ENCODE measurements around the gene PTPRE.

The PTPRE gene

DNA sequence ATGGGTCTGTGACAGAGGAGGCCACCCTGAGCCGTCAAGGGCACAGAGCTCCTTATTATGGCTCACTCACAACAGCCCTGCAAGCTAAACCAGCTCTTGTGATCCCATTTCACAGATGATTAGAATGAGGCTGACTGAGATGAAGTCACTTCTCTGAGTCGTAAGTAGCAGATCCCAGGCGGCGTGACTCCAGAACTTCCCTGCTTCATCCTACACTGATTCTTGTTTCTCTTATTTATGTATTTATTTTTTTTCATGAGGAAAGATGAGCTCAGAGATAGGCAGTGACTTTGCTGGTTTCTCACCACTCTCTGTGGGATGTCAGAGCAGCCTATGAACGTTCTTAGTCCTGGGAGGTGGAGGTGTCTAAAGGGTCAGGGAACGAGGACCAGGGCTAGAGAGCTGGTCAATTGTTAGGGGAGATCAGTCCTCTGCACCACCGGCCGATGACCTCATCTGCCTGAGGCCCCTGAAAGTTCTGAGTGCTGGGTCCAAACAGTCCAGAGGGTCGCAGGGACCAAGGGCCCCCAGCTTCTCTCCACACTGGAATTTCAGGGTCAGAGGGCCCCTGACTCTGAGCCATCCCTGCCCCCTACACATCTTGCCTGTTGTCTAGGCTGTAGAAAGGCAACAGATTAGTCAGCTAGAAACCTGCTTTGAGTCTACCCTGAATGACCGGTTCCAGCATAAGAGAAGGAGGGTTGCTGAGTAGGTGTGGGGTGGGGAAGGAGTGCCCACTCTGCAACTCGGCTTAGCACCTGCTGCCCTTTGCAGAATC is 32.0 kb upstream of the PTPRE start:
- Histone ChIP-seq H3K4me3 (ENCODE audit: low read depth, low read length) (no peak overlapping the region), H3K36me3 (ENCODE audit: control insufficient read depth in 2 of 2, insufficient read depth in 1 of 2, low read length in 2 of 2) (no peaks in the 10 kb centered on the region), H3K27ac (ENCODE audit: extremely low read depth, low read depth, low read length) (no peak overlapping the region), H3K9me3 (ENCODE audit: control insufficient read depth, insufficient read depth, low read depth, low read length) (no peaks in the 10 kb centered on the region; the same call in 1 of the 2 replicates), H3K4me1 (ENCODE audit: control insufficient read depth, insufficient read depth, low read length) (no peaks in the 10 kb centered on the region)
- TF ChIP-seq, protein P1, sequence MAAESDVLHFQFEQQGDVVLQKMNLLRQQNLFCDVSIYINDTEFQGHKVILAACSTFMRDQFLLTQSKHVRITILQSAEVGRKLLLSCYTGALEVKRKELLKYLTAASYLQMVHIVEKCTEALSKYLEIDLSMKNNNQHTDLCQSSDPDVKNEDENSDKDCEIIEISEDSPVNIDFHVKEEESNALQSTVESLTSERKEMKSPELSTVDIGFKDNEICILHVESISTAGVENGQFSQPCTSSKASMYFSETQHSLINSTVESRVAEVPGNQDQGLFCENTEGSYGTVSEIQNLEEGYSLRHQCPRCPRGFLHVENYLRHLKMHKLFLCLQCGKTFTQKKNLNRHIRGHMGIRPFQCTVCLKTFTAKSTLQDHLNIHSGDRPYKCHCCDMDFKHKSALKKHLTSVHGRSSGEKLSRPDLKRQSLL (tag by site-specific recombination; IDR thresholded peaks at IDR 0.05), result no peak
- TF ChIP-seq, protein P2, sequence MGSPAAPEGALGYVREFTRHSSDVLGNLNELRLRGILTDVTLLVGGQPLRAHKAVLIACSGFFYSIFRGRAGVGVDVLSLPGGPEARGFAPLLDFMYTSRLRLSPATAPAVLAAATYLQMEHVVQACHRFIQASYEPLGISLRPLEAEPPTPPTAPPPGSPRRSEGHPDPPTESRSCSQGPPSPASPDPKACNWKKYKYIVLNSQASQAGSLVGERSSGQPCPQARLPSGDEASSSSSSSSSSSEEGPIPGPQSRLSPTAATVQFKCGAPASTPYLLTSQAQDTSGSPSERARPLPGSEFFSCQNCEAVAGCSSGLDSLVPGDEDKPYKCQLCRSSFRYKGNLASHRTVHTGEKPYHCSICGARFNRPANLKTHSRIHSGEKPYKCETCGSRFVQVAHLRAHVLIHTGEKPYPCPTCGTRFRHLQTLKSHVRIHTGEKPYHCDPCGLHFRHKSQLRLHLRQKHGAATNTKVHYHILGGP (tag by site-specific recombination; IDR thresholded peaks at IDR 0.05), result no peak
- no peak for TF ChIP-seq ZNF138 (tag by site-specific recombination; IDR thresholded peaks at IDR 0.05; ENCODE audit: borderline replicate concordance)
- TF ChIP-seq ZFP3 (tag by site-specific recombination; IDR thresholded peaks at IDR 0.05; ENCODE audit: low read depth), result no peak
- ChIA-PET POLR2A (interaction anchor here (1.0 kb wide), 1 partner anchor 137 kb away, joined by 3 read pairs; no protein-coding TSS in a partner anchor), CTCF (interaction anchor here (0.6 kb wide), 1 partner anchor 13 kb away, joined by 3 read pairs; no protein-coding TSS in a partner anchor)

DNA sequence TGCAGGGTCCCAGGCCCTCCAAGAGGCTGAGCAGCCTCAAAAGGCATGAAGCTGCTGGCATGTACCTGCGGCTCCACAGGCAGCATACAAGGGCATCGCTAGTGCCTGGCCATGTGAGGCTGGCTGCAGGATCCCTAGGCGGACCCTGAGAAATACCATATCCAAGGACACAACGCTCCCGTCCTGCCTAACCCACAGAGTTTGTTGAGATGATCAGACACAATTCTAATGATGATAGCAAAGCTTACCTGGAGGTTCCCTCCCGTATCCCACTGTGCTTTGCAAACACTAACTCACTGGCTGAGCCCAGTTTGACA is 31.5 kb upstream of the PTPRE start:
- H3K27ac ChIP-seq (ENCODE audit: extremely low read depth, low read depth, low read length), result no peak overlapping the region
- H3K4me1 ChIP-seq (ENCODE audit: control insufficient read depth, insufficient read depth, low read length), result no peaks in the 10 kb centered on the region
- H3K4me3 ChIP-seq (ENCODE audit: low read depth, low read length), result no peak overlapping the region
- no peaks in the 10 kb centered on the region for H3K36me3 ChIP-seq (ENCODE audit: control insufficient read depth in 2 of 2, insufficient read depth in 1 of 2, low read length in 2 of 2)
- no peaks in the 10 kb centered on the region; the same call in 1 of the 2 replicates for H3K9me3 ChIP-seq (ENCODE audit: control insufficient read depth, insufficient read depth, low read depth, low read length)
- POLR2A ChIA-PET, result interaction anchor here (1.0 kb wide), 1 partner anchor 136 kb away, joined by 3 read pairs; no protein-coding TSS in a partner anchor
- CTCF ChIA-PET, result no interaction called here
- TF ChIP-seq ZSCAN30 (tag by site-specific recombination; IDR thresholded peaks at IDR 0.05), result no peak
- TF ChIP-seq, protein P3, sequence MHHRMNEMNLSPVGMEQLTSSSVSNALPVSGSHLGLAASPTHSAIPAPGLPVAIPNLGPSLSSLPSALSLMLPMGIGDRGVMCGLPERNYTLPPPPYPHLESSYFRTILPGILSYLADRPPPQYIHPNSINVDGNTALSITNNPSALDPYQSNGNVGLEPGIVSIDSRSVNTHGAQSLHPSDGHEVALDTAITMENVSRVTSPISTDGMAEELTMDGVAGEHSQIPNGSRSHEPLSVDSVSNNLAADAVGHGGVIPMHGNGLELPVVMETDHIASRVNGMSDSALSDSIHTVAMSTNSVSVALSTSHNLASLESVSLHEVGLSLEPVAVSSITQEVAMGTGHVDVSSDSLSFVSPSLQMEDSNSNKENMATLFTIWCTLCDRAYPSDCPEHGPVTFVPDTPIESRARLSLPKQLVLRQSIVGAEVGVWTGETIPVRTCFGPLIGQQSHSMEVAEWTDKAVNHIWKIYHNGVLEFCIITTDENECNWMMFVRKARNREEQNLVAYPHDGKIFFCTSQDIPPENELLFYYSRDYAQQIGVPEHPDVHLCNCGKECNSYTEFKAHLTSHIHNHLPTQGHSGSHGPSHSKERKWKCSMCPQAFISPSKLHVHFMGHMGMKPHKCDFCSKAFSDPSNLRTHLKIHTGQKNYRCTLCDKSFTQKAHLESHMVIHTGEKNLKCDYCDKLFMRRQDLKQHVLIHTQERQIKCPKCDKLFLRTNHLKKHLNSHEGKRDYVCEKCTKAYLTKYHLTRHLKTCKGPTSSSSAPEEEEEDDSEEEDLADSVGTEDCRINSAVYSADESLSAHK (tag by site-specific recombination; IDR thresholded peaks at IDR 0.05), result no peak
- TF ChIP-seq RBAK (tag by site-specific recombination; IDR thresholded peaks at IDR 0.05), result no peak
- TF ChIP-seq, protein P4, sequence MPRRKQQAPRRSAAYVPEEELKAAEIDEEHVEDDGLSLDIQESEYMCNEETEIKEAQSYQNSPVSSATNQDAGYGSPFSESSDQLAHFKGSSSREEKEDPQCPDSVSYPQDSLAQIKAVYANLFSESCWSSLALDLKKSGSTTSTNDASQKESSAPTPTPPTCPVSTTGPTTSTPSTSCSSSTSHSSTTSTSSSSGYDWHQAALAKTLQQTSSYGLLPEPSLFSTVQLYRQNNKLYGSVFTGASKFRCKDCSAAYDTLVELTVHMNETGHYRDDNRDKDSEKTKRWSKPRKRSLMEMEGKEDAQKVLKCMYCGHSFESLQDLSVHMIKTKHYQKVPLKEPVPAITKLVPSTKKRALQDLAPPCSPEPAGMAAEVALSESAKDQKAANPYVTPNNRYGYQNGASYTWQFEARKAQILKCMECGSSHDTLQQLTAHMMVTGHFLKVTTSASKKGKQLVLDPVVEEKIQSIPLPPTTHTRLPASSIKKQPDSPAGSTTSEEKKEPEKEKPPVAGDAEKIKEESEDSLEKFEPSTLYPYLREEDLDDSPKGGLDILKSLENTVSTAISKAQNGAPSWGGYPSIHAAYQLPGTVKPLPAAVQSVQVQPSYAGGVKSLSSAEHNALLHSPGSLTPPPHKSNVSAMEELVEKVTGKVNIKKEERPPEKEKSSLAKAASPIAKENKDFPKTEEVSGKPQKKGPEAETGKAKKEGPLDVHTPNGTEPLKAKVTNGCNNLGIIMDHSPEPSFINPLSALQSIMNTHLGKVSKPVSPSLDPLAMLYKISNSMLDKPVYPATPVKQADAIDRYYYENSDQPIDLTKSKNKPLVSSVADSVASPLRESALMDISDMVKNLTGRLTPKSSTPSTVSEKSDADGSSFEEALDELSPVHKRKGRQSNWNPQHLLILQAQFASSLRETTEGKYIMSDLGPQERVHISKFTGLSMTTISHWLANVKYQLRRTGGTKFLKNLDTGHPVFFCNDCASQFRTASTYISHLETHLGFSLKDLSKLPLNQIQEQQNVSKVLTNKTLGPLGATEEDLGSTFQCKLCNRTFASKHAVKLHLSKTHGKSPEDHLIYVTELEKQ (tag by site-specific recombination; IDR thresholded peaks at IDR 0.05; ENCODE audit: borderline replicate concordance), result no peak
- TF ChIP-seq, protein P5, sequence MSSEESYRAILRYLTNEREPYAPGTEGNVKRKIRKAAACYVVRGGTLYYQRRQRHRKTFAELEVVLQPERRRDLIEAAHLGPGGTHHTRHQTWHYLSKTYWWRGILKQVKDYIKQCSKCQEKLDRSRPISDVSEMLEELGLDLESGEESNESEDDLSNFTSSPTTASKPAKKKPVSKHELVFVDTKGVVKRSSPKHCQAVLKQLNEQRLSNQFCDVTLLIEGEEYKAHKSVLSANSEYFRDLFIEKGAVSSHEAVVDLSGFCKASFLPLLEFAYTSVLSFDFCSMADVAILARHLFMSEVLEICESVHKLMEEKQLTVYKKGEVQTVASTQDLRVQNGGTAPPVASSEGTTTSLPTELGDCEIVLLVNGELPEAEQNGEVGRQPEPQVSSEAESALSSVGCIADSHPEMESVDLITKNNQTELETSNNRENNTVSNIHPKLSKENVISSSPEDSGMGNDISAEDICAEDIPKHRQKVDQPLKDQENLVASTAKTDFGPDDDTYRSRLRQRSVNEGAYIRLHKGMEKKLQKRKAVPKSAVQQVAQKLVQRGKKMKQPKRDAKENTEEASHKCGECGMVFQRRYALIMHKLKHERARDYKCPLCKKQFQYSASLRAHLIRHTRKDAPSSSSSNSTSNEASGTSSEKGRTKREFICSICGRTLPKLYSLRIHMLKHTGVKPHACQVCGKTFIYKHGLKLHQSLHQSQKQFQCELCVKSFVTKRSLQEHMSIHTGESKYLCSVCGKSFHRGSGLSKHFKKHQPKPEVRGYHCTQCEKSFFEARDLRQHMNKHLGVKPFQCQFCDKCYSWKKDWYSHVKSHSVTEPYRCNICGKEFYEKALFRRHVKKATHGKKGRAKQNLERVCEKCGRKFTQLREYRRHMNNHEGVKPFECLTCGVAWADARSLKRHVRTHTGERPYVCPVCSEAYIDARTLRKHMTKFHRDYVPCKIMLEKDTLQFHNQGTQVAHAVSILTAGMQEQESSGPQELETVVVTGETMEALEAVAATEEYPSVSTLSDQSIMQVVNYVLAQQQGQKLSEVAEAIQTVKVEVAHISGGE (tag by site-specific recombination; conservative IDR thresholded peaks at IDR 0.05; ENCODE audit: low read depth), result no peak
- TF ChIP-seq, protein P6, sequence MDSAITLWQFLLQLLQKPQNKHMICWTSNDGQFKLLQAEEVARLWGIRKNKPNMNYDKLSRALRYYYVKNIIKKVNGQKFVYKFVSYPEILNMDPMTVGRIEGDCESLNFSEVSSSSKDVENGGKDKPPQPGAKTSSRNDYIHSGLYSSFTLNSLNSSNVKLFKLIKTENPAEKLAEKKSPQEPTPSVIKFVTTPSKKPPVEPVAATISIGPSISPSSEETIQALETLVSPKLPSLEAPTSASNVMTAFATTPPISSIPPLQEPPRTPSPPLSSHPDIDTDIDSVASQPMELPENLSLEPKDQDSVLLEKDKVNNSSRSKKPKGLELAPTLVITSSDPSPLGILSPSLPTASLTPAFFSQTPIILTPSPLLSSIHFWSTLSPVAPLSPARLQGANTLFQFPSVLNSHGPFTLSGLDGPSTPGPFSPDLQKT (IDR thresholded peaks at IDR 0.05; ENCODE audit: borderline replicate concordance, low read depth, low read length), result no peak
- TF ChIP-seq SETDB1 (IDR thresholded peaks at IDR 0.05; ENCODE audit: insufficient read length, low read length), result no peak
- TF ChIP-seq, protein P7, sequence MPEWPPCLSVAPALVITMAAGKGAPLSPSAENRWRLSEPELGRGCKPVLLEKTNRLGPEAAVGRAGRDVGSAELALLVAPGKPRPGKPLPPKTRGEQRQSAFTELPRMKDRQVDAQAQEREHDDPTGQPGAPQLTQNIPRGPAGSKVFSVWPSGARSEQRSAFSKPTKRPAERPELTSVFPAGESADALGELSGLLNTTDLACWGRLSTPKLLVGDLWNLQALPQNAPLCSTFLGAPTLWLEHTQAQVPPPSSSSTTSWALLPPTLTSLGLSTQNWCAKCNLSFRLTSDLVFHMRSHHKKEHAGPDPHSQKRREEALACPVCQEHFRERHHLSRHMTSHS (tag by site-specific recombination; IDR thresholded peaks at IDR 0.05), result no peak
- TF ChIP-seq MEIS1 (CRISPR knock-in tag; IDR thresholded peaks at IDR 0.05; ENCODE audit: borderline replicate concordance), result no peak
- TF ChIP-seq, protein P8, sequence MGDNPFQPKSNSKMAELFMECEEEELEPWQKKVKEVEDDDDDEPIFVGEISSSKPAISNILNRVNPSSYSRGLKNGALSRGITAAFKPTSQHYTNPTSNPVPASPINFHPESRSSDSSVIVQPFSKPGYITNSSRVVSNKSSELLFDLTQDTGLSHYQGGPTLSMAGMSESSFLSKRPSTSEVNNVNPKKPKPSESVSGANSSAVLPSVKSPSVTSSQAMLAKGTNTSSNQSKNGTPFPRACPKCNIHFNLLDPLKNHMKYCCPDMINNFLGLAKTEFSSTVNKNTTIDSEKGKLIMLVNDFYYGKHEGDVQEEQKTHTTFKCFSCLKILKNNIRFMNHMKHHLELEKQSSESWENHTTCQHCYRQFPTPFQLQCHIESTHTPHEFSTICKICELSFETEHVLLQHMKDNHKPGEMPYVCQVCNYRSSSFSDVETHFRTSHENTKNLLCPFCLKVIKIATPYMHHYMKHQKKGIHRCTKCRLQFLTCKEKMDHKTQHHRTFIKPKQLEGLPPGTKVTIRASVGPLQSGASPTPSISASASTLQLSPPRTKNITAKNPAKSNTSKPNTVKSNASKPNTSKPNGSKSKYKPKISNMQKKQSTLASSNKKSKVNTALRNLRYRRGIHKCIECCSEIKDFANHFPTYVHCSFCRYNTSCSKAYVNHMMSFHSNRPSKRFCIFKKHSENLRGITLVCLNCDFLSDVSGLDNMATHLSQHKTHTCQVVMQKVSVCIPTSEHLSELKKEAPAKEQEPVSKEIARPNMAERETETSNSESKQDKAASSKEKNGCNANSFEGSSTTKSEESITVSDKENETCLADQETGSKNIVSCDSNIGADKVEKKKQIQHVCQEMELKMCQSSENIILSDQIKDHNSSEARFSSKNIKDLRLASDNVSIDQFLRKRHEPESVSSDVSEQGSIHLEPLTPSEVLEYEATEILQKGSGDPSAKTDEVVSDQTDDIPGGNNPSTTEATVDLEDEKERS (tag by site-specific recombination; IDR thresholded peaks at IDR 0.05), result no peak
